Midbrain (tissue), 1 donor: ENCODE measurements around the gene CDH12.
A peak's percentile ranks its signal among the peaks of the same experiment; 100 is the strongest.

Experiments used
- DNase-seq: peaks from one replicate; lab custom pipeline; 2025; lab: John Stamatoyannopoulos, UW

The CDH12 gene

DNA sequence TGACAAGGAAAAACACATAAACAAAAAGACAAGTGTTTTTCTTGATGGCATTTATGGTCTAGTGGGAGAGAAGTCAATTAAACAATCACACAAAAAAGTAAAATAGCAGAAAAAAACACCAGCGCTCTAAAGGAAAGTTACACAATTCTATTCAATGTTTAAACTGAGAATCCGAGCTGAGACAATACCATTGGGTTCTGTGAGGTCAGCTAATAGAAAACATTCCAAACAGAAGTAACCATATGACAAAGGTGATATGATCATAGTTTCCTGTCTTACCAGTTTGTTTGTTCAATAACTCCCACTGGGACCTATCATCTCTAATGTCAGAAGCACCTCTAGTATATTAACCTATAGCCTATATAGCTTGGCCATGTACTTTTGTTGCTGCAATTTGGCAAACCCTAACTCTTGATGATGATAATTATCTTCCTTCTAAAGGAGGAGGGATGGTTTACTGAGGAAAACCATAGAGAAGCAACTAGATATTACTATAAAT is 1030.0 kb downstream of the CDH12 start:
- no peak for DNase-seq

DNA sequence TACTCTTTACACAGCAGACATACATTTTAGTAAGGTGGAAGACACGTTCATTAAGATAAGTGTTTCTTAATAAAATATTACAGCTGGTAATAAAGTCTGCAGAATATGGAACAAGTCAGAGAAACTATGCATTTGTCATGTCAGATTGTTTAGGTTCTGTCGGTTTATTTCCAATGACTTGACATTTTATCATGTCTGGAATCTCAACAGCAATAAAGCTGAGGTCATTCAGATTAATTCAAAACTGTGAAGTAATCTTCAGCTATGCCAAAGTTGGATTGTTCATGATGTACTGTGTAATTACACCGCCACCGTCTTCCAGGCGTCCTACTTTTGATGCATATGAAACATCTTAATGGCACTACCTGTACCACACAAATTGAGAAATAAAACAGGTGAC is 1032.6 kb downstream of the CDH12 start:
- no peak for DNase-seq

DNA sequence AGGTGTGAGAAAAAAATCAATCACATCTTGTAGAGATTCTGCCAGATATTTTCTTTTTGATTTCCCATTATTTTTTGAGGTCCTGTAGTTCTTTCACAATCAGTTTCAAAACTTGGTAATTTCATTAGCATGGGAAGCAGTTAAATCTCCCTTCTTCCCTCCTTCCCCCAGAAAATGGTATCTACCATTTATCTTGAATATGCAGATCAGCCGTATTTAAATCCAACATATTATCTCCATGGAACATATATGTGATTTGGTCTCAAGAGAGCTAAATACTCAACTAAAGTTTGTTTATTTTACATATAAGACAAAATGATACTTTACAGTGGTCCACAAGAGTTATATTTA is 1034.8 kb downstream of the CDH12 start:
- no peak for DNase-seq

DNA sequence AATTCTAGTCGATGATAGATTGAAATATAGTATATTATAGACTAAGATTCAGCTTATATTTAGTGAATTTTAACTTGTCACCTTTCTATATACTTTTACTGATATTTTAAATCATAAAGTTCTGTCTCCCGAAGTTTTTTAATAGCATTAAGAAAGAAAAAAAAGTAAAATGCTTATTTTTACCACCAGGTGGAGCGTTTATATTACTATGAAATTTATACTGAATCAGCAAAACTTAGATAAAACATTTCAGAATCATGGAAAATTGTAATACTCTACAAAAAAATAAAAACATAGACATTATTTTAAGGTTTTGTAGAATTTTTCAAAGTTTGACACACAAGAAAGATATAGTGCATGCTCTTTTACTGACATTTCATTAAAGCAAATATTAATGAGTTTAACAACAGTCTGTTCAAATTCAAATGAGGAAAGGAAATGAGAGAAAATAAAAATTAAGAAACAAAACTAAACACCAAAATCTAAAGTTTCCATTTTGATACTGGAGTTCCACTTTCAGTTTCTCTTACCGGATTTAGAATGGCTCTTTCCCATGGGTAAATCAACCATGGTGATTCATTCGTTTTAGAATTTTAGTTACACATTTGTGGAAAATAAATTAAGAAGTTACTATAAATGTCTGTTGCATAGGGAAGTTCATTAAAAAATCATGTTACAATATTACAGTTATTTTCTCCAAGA is 1035.3 kb downstream of the CDH12 start:
- peak; percentile 13 for DNase-seq

GRCh38 chr5:21810737-21811316 is 1042.3 kb downstream of the CDH12 start:
- no peak for DNase-seq

- DNase-seq: no peak
These were observed 1043.5 kb downstream of the CDH12 start for GRCh38 chr5:21809611-21810010.

DNA sequence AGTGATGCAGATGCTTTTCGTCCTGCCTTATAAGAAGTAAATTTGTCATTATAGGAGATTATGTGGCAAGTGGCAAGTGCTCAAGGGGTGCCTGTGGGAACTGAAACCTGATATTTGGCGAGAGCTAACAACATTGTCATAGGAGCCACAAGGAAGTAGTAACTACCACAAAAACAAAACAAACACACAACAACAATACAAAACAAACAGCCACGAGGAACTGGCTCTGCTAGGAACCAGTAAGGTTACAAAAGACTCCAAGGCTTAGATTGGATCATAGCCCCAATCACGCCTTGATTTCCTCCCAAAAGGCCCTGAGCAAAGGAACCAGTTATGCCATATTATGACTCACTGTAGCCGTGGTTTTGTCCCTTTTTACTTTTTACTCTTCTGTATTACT is 1045.2 kb downstream of the CDH12 start:
- no peak for DNase-seq

GRCh38 chr5:21806943-21807342 is 1046.2 kb downstream of the CDH12 start:
- no peak for DNase-seq

DNA sequence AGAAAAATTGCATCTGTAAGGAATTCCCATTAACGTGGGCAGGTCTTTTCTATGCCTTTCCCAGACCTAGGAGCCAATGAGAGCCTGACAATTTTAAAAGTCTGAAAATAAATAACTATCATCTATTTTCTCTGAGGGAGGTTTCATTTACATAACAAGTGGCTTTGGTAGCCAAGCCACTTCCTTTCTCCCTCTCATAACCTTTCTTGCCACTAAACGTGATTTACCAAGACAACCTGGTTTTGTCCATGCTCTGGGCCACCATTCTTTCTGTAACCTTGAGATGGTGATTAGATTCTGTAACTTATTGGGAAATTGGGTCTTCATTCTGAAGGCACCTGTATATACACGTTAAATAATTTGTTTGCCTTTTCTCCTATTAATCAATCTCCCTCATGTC is 1046.9 kb downstream of the CDH12 start:
- DNase-seq: no peak

GRCh38 chr5:21802869-21803490 is 1050.2 kb downstream of the CDH12 start:
- DNase-seq: peak; percentile 30

- DNase-seq: no peak
These were observed 1051.0 kb downstream of the CDH12 start for GRCh38 chr5:21802100-21802499.

DNA sequence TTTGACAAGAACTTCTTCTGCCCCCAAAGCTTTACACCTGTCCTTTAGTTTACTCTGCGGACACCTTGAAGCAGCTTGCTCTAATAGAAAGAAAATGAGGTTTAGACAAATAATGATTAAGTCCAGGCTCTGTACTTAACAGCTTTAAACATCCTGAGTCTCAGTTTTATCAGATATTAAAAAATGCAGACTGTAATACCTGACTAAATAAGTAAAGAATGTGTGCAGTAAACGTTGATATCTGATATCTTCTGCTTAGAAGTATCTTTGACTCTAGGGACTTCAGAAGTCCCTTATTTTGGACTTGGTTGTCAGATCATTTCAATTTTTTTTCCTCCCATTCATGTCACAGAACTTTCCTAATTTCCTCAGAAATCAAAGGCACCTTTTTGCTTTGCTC is 1060.4 kb downstream of the CDH12 start:
- DNase-seq: no peak

- DNase-seq: no peak
These were observed 1061.8 kb downstream of the CDH12 start for GRCh38 chr5:21791304-21791703.

DNA sequence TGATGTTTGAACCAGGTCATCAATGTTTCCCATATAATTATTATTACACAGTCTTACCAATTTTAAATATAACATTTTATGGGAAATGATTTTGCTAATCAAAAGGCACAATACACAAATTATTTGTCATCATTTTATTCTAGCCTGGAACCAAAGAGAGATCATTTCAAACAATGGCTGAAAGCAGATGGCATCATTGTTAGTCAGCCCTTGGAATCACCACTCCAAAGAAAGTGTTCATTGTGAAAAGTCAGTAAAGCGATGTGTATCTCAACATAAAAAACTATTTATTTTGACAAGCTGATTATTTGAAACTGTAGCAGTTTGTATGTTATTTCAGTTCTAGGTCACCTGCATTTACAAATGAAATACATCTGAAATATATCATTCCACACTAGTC is 1068.7 kb downstream of the CDH12 start:
- DNase-seq: no peak

GRCh38 chr5:21783074-21783679 is 1070.0 kb downstream of the CDH12 start:
- DNase-seq: no peak

- no peak for DNase-seq
These were observed 1076.7 kb downstream of the CDH12 start for GRCh38 chr5:21776466-21776865.

GRCh38 chr5:21774801-21775200 is 1078.3 kb downstream of the CDH12 start:
- no peak for DNase-seq

GRCh38 chr5:21774281-21774680 is 1078.9 kb downstream of the CDH12 start:
- no peak for DNase-seq

DNA sequence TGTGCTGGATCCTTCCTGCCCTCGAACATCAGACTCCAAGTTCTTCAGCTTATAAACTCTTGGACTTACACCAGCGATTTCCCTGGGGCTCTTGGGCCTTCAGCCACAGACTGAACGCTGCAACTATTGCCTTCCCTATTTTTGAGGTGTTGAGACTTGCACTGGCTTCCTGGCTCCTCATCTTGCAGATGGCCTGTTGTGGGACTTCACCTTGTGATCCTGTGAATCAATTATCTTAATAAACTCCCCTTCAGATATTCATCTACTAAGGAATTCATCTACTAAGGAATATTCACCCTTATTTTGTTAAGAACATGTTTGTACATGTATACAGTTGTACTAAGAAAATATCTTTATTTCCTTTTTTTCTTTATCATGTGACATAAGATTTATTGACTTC is 1079.7 kb downstream of the CDH12 start:
- no peak for DNase-seq

GRCh38 chr5:21765406-21765805 is 1087.7 kb downstream of the CDH12 start:
- DNase-seq: no peak

DNA sequence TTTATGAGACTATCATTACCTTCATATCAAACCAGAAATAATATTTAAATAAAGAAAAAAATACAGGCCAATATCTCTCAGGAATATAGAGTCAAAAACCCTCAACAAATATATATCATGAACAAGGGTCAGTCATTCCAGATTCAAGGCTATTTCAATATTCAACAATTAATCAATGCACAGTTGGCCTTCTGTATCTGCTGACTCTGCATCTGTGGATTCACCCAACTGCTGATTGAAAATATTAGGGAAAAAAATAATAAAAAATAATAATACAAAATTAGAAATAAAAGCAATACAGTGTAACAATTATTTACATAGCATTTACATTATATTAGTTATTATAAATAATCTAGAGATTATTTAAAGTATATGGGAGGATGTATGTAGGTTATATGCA is 1114.0 kb downstream of the CDH12 start:
- DNase-seq: no peak

DNA sequence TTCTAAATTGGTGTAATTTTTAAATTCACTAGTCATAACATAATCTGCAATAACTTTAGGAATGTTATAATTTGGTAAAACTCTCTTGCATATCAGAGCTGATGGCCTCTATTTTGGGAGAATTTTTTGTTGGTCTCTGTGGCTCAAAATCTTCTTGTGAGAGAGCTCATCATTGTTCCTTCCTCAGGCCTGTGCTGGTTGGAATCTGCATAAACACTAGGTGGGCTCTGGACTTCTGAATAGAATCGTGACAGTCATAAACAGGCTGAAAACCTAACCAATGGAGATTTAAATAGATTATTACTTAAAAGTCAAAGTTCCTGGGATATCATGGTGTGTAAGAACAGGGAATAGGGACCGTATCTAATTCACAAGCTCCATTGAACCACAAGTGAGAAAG is 1129.6 kb downstream of the CDH12 start:
- no peak for DNase-seq
